ENCODE data around the gene SPRN.
"Not testable (repeated sequence)": the region's sequence is repeated elsewhere in the genome, so short reads cannot be mapped to it uniquely, and the experiment has no call there.

The SPRN gene

GRCh38 chr10:133457100-133457841, 32.8 kb upstream of the SPRN start:
- in situ Hi-C loops (cut with MboI; ENCODE audit: low sequenced_read_pairs), result no loop called here

GRCh38 chr10:133456041-133456951, 31.9 kb upstream of the SPRN start:
- in situ Hi-C loops (cut with MboI; ENCODE audit: low sequenced_read_pairs), result no loop called here

- in situ Hi-C loops (cut with MboI; ENCODE audit: low sequenced_read_pairs), result no loop called here
Measured at GRCh38 chr10:133455611-133456031, 31.2 kb upstream of the SPRN start.

GRCh38 chr10:133455196-133455595, 30.8 kb upstream of the SPRN start:
- in situ Hi-C loops (cut with MboI; ENCODE audit: low sequenced_read_pairs), result no loop called here

DNA sequence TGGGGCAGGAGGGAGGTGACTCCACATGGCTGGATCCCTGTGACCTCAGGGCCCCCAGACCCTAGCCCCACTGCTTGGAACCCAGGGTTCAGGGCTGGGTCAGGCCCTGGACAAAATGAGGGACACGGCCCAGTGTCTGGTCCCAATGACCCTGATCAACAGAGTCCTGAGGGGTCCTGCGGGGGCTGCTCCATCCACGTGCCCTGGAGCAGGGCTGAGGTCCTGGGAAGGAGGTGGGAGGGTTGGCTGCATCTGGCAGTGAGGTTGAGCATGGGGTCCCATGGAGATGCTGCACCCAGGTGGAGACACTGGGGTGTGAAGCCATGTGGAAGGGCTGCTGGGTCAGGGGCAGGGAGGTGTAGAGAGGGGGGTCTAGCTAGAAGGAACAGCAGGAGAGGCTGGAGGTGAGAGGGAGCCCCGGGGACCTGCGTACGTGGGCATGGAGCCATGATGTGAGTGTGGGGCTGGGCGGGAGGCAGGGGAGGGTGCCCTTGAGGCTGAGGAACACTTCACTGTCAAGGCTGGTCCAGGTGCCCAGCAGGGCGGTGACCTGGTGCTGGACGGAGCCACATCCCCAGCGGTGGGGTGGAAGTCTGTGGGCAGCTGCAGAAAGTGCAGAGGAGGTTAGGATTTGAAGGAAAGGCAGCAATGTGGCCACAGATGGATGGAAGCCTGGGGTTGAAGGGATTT, 29.9 kb upstream of the SPRN start:
- in situ Hi-C loops (cut with MboI; ENCODE audit: low sequenced_read_pairs), result no loop called here

- in situ Hi-C loops (cut with MboI; ENCODE audit: low sequenced_read_pairs), result no loop called here
Measured at GRCh38 chr10:133453516-133454203, 29.2 kb upstream of the SPRN start, which contains the start of gene SCART1. Gene SCART1, plus strand, starts transcription at chr10:133453945. Its CDS starts 53 bp downstream, at chr10:133453998.

DNA sequence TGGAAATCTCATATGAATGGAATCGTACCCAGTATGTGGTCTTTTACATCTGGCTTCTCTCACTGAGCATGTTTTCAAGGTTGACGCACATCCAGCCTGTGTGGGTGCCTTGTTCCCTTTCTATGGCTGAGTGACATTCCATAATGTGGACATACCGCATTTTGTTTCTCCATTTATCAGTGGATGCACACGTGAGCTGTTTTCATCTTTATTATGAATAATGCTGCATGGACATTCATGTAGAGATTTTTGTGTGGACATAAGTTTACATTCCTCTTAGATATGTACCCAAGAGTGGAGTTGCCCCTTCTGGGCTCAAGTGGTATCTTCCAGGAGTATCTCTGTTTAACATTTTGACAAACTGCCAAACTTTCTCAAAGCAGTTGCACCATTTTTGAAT, 28.0 kb upstream of the SPRN start:
- in situ Hi-C loops (cut with MboI; ENCODE audit: low sequenced_read_pairs), result no loop called here

DNA sequence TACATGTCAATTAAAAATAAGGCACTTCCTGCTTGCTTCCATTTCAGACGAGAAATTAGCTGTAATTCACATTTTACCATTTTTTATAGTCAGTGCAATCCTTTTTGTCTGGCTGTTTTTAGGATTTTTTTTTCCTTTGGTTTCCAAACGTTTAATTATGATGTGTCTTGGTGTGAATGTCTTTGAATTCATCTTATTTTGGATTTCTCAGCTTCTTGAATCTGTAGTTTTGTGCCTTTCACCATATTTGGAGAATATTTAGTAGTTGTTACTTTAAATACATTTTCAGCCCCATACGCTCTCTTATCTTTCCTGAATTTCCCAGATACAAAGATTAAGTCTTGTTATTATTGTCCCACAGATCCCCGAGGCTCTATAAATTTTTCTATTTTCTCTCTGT, 26.9 kb upstream of the SPRN start:
- in situ Hi-C loops (cut with MboI; ENCODE audit: low sequenced_read_pairs), result no loop called here

GRCh38 chr10:133448120-133448519, 23.7 kb upstream of the SPRN start:
- in situ Hi-C loops (cut with MboI; ENCODE audit: low sequenced_read_pairs), result no loop called here

DNA sequence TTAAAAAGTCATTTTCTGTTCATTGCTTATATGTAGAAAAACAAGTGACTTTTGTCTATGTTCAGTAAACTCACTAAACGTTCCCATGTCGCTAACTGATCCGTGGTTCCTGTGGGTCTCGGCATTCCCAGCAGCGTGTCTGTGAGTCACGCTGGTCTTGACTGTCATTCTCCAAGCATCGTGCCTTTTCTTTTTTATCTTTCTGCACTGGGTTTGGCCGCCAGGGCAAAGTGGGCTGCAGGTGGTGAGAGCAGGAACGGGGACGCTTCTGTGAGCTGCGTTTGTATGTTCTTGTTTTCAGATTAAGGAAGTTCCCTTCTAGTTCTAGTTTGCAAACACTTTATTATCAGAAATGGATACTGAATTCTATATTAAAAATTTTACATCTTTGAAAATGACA, 22.6 kb upstream of the SPRN start:
- in situ Hi-C loops (cut with MboI; ENCODE audit: low sequenced_read_pairs), result no loop called here

DNA sequence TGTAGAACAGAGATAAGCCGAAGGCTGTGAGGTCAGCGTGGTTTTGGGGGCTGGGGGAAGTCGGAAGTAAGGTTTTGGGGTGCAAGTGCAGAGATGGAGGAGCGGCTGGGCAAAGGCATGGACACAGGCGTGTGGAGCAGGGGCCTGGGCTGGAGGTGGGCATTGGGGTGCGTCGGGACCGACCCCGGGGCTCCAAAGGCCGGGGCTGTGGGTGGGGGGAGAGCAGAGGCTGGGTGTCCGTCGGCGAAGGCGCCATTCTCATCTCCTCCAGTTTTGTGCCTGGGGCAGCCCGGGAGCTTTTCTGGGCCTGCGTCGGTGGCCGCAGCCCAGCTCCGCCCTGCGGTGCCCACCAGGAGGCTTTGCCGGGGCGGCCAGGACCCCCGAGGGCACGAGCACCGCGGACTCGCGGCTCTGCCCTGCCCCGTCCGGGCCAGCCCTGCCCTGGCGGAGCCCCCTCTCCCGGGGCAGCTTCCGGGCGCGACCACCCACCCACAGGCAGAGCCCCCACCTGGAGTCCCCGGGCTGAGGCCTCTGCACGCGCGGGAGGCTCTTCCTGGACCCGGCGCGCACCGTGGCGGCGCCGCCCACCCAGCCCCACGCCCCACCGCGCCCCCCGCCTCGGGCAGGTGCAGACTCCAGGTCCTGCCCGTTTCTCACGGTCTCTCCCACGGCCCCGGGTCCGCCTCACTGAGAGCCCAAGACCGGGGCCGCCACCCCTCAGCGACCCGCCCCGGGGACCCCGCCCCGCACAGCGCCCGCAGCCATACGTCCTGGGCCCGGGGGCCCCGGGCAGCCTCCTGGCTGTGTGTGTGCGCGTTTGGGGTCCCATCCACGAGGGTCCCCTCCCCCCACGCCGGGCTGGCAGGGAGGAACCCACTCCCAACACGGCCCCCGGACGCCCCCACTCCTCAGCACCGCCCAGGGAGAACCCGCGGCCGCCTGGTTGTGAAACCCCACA, 21.6 kb upstream of the SPRN start:
- in situ Hi-C loops (cut with MboI; ENCODE audit: low sequenced_read_pairs), result no loop called here

DNA sequence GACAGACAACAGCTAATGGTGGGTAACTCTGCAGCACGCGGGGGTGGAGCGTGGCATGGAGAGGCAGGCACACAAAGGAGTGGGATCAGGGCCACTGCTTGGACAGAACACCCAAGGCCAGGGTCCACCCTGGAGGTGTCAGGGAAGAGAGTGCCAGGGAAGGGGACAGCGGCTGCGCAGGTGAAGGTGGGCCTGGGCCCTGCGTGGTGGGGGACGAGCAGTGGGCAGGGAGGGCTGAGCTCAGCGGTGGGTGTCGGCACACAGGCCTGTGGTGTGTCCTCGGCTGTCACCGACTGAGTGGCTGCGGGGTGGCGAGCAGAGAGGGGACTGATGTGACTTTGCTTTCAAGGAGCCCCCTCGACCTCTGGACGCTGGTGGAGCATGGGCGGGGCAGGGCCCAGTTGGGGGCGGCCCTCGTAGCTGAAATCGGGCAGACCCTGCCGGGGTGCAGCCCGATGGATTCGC, 20.9 kb upstream of the SPRN start:
- in situ Hi-C loops (cut with MboI; ENCODE audit: low sequenced_read_pairs), result no loop called here

- in situ Hi-C loops (cut with MboI; ENCODE audit: low sequenced_read_pairs), result no loop called here
Measured at GRCh38 chr10:133444342-133445267, 20.2 kb upstream of the SPRN start.

GRCh38 chr10:133442967-133443924, 18.8 kb upstream of the SPRN start:
- in situ Hi-C loops (cut with MboI; ENCODE audit: low sequenced_read_pairs), result no loop called here

GRCh38 chr10:133442191-133442966, 18.0 kb upstream of the SPRN start:
- in situ Hi-C loops (cut with MboI; ENCODE audit: low sequenced_read_pairs), result no loop called here

DNA sequence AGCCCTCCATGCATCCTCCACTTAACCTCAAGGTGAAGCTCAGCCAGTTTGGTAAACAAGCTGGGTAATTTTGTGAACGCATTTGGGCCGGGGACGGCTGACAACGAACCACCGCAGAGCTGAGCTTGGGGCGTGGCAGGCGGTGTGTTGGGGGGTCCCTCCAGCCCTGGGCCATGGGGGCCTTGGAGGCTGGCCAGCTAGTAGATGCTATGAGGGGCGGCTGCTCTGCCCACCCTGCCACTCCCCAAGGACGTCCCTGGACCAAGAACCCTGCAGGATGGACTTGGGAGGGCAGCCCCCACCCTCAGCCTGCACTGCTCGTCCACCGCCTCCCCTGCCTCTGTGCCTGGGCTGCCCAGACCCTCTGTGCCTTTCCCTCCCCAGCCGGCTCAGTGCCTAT, 17.4 kb upstream of the SPRN start:
- in situ Hi-C loops (cut with MboI; ENCODE audit: low sequenced_read_pairs), result no loop called here

DNA sequence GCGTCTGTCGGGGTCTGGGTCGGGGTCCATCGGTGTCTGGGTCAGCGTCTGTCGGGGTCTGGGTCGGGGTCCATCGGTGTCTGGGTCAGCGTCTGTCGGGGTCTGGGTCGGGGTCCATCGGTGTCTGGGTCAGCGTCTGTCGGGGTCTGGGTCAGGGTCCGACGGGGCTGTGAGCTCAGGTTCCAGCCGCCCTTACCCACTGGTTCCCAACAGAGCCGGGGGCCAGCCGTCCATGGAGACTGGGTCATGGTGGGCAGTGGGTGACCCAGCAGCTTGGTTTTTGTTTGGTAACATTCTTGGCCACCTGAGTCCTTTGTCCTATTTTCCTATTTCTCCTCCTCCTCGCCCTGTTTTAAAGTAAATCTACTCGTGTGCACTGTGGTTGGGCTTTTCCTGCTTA, 16.9 kb upstream of the SPRN start:
- in situ Hi-C loops (cut with MboI; ENCODE audit: low sequenced_read_pairs), result not testable (repeated sequence)
